ENCODE measurements around the gene TAS2R16.

Gene TAS2R16

GRCh38 chr7:122995600-122995999, at the start of gene TAS2R16:
Gene TAS2R16, minus strand, starts transcription at chr7:122995700. Its CDS starts 66 bp downstream, at chr7:122995634.
- no peak for DNase-seq

GRCh38 chr7:123043642-123044041, 48.1 kb upstream of the TAS2R16 start:
- no peak for DNase-seq

GRCh38 chr7:123041101-123041500, 45.6 kb upstream of the TAS2R16 start:
- DNase-seq, result no peak

- DNase-seq, result no peak
Measured at GRCh38 chr7:123039269-123039668, 43.8 kb upstream of the TAS2R16 start.

GRCh38 chr7:123034106-123034505, 38.6 kb upstream of the TAS2R16 start:
- no peak for DNase-seq

- DNase-seq, result no peak
Measured at GRCh38 chr7:123030631-123031030, 35.1 kb upstream of the TAS2R16 start.

- no peak for DNase-seq
Measured at GRCh38 chr7:123028339-123028738, 32.8 kb upstream of the TAS2R16 start.

- no peak for DNase-seq
Measured at GRCh38 chr7:123026251-123026650, 30.8 kb upstream of the TAS2R16 start.

GRCh38 chr7:123024989-123025758, 29.7 kb upstream of the TAS2R16 start:
- DNase-seq, result no peak

- no peak for DNase-seq
Measured at GRCh38 chr7:123023126-123023525, 27.6 kb upstream of the TAS2R16 start.

- no peak for DNase-seq
Measured at GRCh38 chr7:123022576-123022975, 27.1 kb upstream of the TAS2R16 start.

GRCh38 chr7:123012435-123012834, 16.9 kb upstream of the TAS2R16 start:
- no peak for DNase-seq

- DNase-seq, result no peak
Measured at GRCh38 chr7:123011766-123012369, 16.4 kb upstream of the TAS2R16 start.

GRCh38 chr7:123004931-123005330, 9.4 kb upstream of the TAS2R16 start:
- DNase-seq, result no peak

GRCh38 chr7:123003539-123004126, 8.1 kb upstream of the TAS2R16 start:
- no peak for DNase-seq

GRCh38 chr7:122989577-122989976, 5.9 kb downstream of the TAS2R16 start:
- DNase-seq, result no peak

GRCh38 chr7:122989041-122989440, 6.5 kb downstream of the TAS2R16 start:
- DNase-seq, result no peak

GRCh38 chr7:122988333-122988732, 7.2 kb downstream of the TAS2R16 start:
- DNase-seq, result no peak

- DNase-seq, result no peak
Measured at GRCh38 chr7:122987463-122987862, 8.0 kb downstream of the TAS2R16 start.

GRCh38 chr7:122984021-122984420, 11.5 kb downstream of the TAS2R16 start:
- DNase-seq, result no peak

- DNase-seq, result no peak
Measured at GRCh38 chr7:122983261-122983660, 12.2 kb downstream of the TAS2R16 start.

GRCh38 chr7:122975341-122975740, 20.2 kb downstream of the TAS2R16 start:
- DNase-seq, result no peak

GRCh38 chr7:122974229-122974628, 21.3 kb downstream of the TAS2R16 start:
- no peak for DNase-seq

GRCh38 chr7:122972056-122972455, 23.4 kb downstream of the TAS2R16 start:
- DNase-seq, result no peak

All from CD4-positive, alpha-beta T cell treated with Interleukin-12 subunit alpha and Interleukin-12 subunit beta, for 1 hour (primary cell).